Esophagus muscularis mucosa (tissue), 3 donors: ENCODE results near the gene SETX.

Experiments
- POLR2A ChIP-seq: fragments of 450-650 bp; IDR thresholded peaks from one replicate; pipeline ENCODE4 v1.6.1; 2017; ENCODE audit warnings: antibody characterized with exemption, moderate library complexity, mild to moderate bottlenecking, low read depth
- TF ChIP-seq, protein P1 (sequence below), 3 experiments: fragments of 200-600 bp in 2 of 3; fragments of 450-650 bp in 1 of 3; sonication (generic) in 2 of 3; IDR thresholded peaks; one replicate each; pipeline ENCODE4 v1.5.1; 2017 to 2019; ENCODE audit warnings: antibody characterized with exemption in 3 of 3, mild to moderate bottlenecking in 2 of 3, moderate library complexity in 1 of 3

DNA sequence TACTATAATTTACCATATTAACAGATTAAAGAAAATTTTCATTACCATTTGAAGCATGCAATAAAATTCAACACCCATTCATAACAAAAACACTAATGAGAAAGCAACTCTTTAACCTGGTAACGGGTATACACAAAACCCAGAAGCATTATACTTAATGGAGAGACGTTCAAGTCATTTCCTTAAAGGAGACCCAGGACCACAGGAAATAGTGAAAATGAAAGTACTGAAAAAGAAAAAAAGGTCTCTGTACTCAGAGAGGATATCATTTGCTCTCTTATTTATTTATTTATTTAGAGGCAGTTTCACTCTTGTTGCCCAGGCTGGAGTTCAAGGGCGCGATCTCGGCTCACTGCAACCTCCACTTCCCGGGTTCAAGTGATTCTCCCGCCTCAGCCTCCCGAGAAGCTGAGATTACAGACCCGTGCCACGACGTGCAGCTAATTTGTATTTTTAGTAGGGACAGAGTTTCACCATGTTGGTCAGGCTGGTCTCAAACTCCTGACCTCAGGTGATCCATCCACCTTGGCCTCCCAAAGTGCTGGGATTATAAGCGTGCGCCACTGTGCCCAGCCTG is 61.6 kb downstream of the SETX start:
- TF ChIP-seq POLR2A: no peak
- TF ChIP-seq, protein P1, sequence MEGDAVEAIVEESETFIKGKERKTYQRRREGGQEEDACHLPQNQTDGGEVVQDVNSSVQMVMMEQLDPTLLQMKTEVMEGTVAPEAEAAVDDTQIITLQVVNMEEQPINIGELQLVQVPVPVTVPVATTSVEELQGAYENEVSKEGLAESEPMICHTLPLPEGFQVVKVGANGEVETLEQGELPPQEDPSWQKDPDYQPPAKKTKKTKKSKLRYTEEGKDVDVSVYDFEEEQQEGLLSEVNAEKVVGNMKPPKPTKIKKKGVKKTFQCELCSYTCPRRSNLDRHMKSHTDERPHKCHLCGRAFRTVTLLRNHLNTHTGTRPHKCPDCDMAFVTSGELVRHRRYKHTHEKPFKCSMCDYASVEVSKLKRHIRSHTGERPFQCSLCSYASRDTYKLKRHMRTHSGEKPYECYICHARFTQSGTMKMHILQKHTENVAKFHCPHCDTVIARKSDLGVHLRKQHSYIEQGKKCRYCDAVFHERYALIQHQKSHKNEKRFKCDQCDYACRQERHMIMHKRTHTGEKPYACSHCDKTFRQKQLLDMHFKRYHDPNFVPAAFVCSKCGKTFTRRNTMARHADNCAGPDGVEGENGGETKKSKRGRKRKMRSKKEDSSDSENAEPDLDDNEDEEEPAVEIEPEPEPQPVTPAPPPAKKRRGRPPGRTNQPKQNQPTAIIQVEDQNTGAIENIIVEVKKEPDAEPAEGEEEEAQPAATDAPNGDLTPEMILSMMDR (IDR thresholded peaks at IDR 0.05): no peak
